OCI-LY7 (cell line): ENCODE results near the gene C1orf198.

ENCODE experiments used
- EZH2phosphoT487 ChIP-seq: fragments of 200-600 bp; sonication (generic); IDR thresholded peaks from 2 replicates; pipeline ENCODE4 v1.6.1; 2018; ENCODE audit warnings: low read depth, borderline replicate concordance, mild to moderate bottlenecking, mixed run types, antibody characterized with exemption, low read length, moderate library complexity, mixed read lengths
- TF ChIP-seq, protein P1 (sequence below): fragments of 200-600 bp; sonication (generic); conservative IDR thresholded peaks from 2 replicates; pipeline ENCODE4 v1.5.1; 2014; ENCODE audit warnings: mild to moderate bottlenecking, antibody characterized with exemption, low read length, moderate library complexity, mixed read lengths

DNA sequence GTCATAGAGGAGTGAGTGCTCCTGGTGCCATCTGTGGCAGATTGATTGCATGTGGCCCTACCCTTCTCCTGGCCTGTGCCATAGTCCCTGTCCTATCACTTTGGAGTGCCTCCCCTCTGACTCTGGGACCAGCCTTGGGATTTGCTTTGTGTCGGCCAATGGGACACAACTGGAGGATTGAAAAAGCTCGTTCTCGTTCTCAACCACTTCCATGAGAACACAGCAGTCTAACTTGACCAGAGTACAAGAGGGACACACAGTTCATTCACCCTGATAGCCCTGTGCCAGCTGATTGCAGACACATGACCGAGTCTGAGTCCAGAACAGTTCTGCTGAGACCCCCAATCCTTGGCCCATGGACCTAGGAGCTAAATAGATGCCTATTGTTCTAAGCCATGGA is 47.8 kb downstream of the C1orf198 start:
- TF ChIP-seq, protein P1, sequence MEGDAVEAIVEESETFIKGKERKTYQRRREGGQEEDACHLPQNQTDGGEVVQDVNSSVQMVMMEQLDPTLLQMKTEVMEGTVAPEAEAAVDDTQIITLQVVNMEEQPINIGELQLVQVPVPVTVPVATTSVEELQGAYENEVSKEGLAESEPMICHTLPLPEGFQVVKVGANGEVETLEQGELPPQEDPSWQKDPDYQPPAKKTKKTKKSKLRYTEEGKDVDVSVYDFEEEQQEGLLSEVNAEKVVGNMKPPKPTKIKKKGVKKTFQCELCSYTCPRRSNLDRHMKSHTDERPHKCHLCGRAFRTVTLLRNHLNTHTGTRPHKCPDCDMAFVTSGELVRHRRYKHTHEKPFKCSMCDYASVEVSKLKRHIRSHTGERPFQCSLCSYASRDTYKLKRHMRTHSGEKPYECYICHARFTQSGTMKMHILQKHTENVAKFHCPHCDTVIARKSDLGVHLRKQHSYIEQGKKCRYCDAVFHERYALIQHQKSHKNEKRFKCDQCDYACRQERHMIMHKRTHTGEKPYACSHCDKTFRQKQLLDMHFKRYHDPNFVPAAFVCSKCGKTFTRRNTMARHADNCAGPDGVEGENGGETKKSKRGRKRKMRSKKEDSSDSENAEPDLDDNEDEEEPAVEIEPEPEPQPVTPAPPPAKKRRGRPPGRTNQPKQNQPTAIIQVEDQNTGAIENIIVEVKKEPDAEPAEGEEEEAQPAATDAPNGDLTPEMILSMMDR = no peak
- TF ChIP-seq EZH2phosphoT487 = no peak
